HEK293 (cell line): ENCODE data around the gene CRIP1.

Experiments
- KLF10 ChIP-seq: fragments of 450-650 bp; IDR thresholded peaks from 2 replicates; pipeline ENCODE4 v1.5.1; 2018; ENCODE audit warnings: missing biosample characterization, mild to moderate bottlenecking, missing genetic modification characterization
- KLF9 ChIP-seq: fragments of 450-650 bp; formaldehyde crosslinking; IDR thresholded peaks from 2 replicates; pipeline ENCODE4 v1.5.1; 2016; ENCODE audit warnings: missing biosample characterization, missing genetic modification characterization, low read depth
- PRDM1 ChIP-seq: fragments of 450-650 bp; formaldehyde crosslinking; IDR thresholded peaks from 2 replicates; pipeline ENCODE4; 2016; ENCODE audit warnings: missing biosample characterization, missing genetic modification characterization
- SALL2 ChIP-seq: fragments of 450-650 bp; formaldehyde crosslinking; IDR thresholded peaks from 2 replicates; pipeline ENCODE4 v1.5.0; 2017; ENCODE audit warnings: missing biosample characterization, mild to moderate bottlenecking, missing genetic modification characterization, borderline replicate concordance
- ZFP37 ChIP-seq: fragments of 450-650 bp; formaldehyde crosslinking; IDR thresholded peaks from 2 replicates; pipeline ENCODE4 v1.5.1; 2016; ENCODE audit warnings: missing biosample characterization, missing genetic modification characterization
- ZFP69B ChIP-seq: fragments of 450-650 bp; formaldehyde crosslinking; IDR thresholded peaks from 2 replicates; pipeline ENCODE4 v1.5.1; 2016; ENCODE audit warnings: missing biosample characterization, missing genetic modification characterization
- ZNF121 ChIP-seq: fragments of 450-650 bp; formaldehyde crosslinking; IDR thresholded peaks from 2 replicates; pipeline ENCODE4 v1.5.1; 2016; ENCODE audit warnings: missing biosample characterization, missing genetic modification characterization
- ZNF133 ChIP-seq: fragments of 450-650 bp; formaldehyde crosslinking; IDR thresholded peaks from 2 replicates; pipeline ENCODE4 v1.5.1; 2016; ENCODE audit warnings: missing biosample characterization, missing genetic modification characterization
- ZNF202 ChIP-seq: fragments of 450-650 bp; formaldehyde crosslinking; IDR thresholded peaks from 2 replicates; pipeline ENCODE4 v1.5.1; 2016; ENCODE audit warnings: missing biosample characterization, missing genetic modification characterization, borderline replicate concordance
- ZNF214 ChIP-seq: fragments of 450-650 bp; formaldehyde crosslinking; IDR thresholded peaks from 2 replicates; pipeline ENCODE4 v1.5.1; 2017; ENCODE audit warnings: missing biosample characterization, mild to moderate bottlenecking, missing genetic modification characterization, borderline replicate concordance
- ZNF292 ChIP-seq: fragments of 450-650 bp; formaldehyde crosslinking; IDR thresholded peaks from 2 replicates; pipeline ENCODE4 v1.5.1; 2016; ENCODE audit warnings: low read depth, missing biosample characterization, missing genetic modification characterization, borderline replicate concordance
- ZNF341 ChIP-seq: fragments of 450-650 bp; formaldehyde crosslinking; IDR thresholded peaks from 2 replicates; pipeline ENCODE4; 2016; ENCODE audit warnings: low read depth, missing biosample characterization, missing genetic modification characterization
- ZNF394 ChIP-seq: fragments of 450-650 bp; formaldehyde crosslinking; IDR thresholded peaks from 2 replicates; pipeline ENCODE4 v1.5.1; 2016; ENCODE audit warnings: missing biosample characterization, missing genetic modification characterization, mild to moderate bottlenecking, moderate library complexity, borderline replicate concordance
- ZNF473 ChIP-seq: fragments of 450-650 bp; formaldehyde crosslinking; IDR thresholded peaks from 2 replicates; pipeline ENCODE4 v1.5.1; 2017; ENCODE audit warnings: missing biosample characterization, missing genetic modification characterization
- ZNF626 ChIP-seq: fragments of 450-650 bp; sonication (Bioruptor Pico); formaldehyde crosslinking; IDR thresholded peaks from 2 replicates; pipeline ENCODE4 v1.5.1; 2018; ENCODE audit warnings: missing biosample characterization, missing genetic modification characterization, inconsistent platforms
- ZNF76 ChIP-seq: fragments of 450-650 bp; formaldehyde crosslinking; IDR thresholded peaks from 2 replicates; pipeline ENCODE4; 2016; ENCODE audit warnings: low read depth, missing biosample characterization, missing genetic modification characterization, borderline replicate concordance
- ZNF830 ChIP-seq: fragments of 450-650 bp; IDR thresholded peaks from 2 replicates; pipeline ENCODE4 v1.5.0; 2018; ENCODE audit warnings: missing biosample characterization, missing genetic modification characterization, low read depth, mild to moderate bottlenecking, moderate library complexity
- ZXDB ChIP-seq: fragments of 450-650 bp; formaldehyde crosslinking; IDR thresholded peaks from 2 replicates; pipeline ENCODE4 v1.5.1; 2016; ENCODE audit warnings: missing biosample characterization, missing genetic modification characterization
- TF ChIP-seq, protein P1 (sequence below): fragments of 450-650 bp; formaldehyde crosslinking; IDR thresholded peaks from 2 replicates; pipeline ENCODE4 v1.5.1; 2016; ENCODE audit warnings: missing biosample characterization, missing genetic modification characterization
- TF ChIP-seq, protein P2 (sequence below): fragments of 450-650 bp; formaldehyde crosslinking; IDR thresholded peaks from 2 replicates; pipeline ENCODE4 v1.5.1; 2016; ENCODE audit warnings: missing biosample characterization, missing genetic modification characterization
- TF ChIP-seq, protein P3 (sequence below): fragments of 450-650 bp; formaldehyde crosslinking; IDR thresholded peaks from 2 replicates; pipeline ENCODE4 v1.5.1; 2017; ENCODE audit warnings: missing biosample characterization, mild to moderate bottlenecking, missing genetic modification characterization, moderate library complexity
- TF ChIP-seq, protein P4 (sequence below): fragments of 450-650 bp; formaldehyde crosslinking; IDR thresholded peaks from 2 replicates; pipeline ENCODE4 v1.5.1; 2016; ENCODE audit warnings: missing biosample characterization, missing genetic modification characterization, low read depth
- TF ChIP-seq, protein P5 (sequence below): fragments of 450-650 bp; formaldehyde crosslinking; IDR thresholded peaks from 2 replicates; pipeline ENCODE4 v1.5.1; 2017; ENCODE audit warnings: missing biosample characterization, missing genetic modification characterization
- TF ChIP-seq, protein P6 (sequence below): fragments of 450-650 bp; formaldehyde crosslinking; IDR thresholded peaks from 2 replicates; pipeline ENCODE4 v1.5.1; 2016; ENCODE audit warnings: missing biosample characterization, missing genetic modification characterization
- TF ChIP-seq, protein P7 (sequence below): fragments of 450-650 bp; formaldehyde crosslinking; IDR thresholded peaks from 2 replicates; pipeline ENCODE4 v1.5.1; 2016; ENCODE audit warnings: missing biosample characterization, missing genetic modification characterization
- TF ChIP-seq, protein P8 (sequence below): fragments of 450-650 bp; formaldehyde crosslinking; optimal IDR thresholded peaks from 2 replicates; pipeline ENCODE3; 2016; ENCODE audit warnings: missing biosample characterization, mild to moderate bottlenecking, missing genetic modification characterization

CRIP1 gene

DNA sequence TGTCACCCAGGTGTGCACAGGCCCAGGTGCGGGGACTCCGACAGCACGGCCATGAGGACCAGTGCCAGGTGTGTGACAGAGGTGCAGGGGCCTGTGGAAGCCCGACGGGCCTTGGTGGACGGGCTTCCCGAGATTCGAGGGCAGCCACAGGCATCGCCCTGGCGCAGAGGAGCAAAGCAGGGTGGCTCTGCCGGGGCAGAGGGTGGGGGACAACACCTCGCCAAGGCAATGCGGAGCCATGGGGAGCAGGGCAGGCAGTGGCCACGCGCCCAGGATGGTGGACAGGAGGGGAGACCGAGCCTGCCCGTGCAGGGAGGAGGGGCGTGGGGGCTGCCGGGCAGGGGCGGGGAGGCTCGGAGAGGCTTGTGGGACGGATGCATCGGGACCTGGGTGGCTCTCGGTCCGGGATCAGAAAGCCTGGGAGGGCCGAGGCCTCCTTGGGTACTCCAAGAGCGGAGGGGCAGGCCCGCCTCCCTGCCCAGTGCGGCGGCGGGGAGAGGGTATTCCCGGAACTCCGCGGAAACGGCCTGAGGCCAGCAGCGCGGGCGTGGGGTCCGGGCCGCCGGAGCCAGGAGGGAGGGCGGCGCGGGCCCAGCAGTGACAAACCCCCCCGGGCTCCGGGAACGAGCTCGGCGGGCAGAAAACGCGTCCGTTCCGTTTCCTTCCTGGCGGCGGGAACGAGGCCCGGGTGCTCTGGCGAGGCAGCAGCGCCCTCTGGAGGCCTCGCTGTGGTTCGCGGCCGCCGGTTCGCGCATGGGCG, 41.3 kb downstream of the CRIP1 start (continued):
- TF ChIP-seq ZNF830: no peak
- no peak for TF ChIP-seq ZNF394 (tag by site-specific recombination)
- TF ChIP-seq, protein P1, sequence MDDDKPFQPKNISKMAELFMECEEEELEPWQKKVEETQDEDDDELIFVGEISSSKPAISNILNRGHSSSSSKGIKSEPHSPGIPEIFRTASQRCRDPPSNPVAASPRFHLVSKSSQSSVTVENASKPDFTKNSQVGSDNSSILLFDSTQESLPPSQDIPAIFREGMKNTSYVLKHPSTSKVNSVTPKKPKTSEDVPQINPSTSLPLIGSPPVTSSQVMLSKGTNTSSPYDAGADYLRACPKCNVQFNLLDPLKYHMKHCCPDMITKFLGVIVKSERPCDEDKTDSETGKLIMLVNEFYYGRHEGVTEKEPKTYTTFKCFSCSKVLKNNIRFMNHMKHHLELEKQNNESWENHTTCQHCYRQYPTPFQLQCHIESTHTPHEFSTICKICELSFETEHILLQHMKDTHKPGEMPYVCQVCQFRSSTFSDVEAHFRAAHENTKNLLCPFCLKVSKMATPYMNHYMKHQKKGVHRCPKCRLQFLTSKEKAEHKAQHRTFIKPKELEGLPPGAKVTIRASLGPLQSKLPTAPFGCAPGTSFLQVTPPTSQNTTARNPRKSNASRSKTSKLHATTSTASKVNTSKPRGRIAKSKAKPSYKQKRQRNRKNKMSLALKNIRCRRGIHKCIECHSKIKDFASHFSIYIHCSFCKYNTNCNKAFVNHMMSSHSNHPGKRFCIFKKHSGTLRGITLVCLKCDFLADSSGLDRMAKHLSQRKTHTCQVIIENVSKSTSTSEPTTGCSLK (tag by site-specific recombination): no peak
- peak; percentile 48; the same call in 1 of the 2 replicates for TF ChIP-seq KLF10 (tag by site-specific recombination)
- no peak for TF ChIP-seq ZNF626 (tag by site-specific recombination)
- TF ChIP-seq ZNF76 (tag by site-specific recombination): peak; percentile 92
- TF ChIP-seq ZFP69B (tag by site-specific recombination): peak; percentile 70; the same call in 1 of the 2 replicates
- TF ChIP-seq, protein P2, sequence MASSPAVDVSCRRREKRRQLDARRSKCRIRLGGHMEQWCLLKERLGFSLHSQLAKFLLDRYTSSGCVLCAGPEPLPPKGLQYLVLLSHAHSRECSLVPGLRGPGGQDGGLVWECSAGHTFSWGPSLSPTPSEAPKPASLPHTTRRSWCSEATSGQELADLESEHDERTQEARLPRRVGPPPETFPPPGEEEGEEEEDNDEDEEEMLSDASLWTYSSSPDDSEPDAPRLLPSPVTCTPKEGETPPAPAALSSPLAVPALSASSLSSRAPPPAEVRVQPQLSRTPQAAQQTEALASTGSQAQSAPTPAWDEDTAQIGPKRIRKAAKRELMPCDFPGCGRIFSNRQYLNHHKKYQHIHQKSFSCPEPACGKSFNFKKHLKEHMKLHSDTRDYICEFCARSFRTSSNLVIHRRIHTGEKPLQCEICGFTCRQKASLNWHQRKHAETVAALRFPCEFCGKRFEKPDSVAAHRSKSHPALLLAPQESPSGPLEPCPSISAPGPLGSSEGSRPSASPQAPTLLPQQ (tag by site-specific recombination): peak; percentile 72; the same call in 1 of the 2 replicates
- no peak for TF ChIP-seq ZNF214
- no peak for TF ChIP-seq SALL2 (tag by site-specific recombination)
- peak; percentile 64; the same call in 1 of the 2 replicates for TF ChIP-seq ZXDB (tag by site-specific recombination)
- no peak for TF ChIP-seq ZNF473
- TF ChIP-seq ZNF341: peak; percentile 84
- no peak for TF ChIP-seq PRDM1 (tag by site-specific recombination)
- TF ChIP-seq ZNF202 (tag by site-specific recombination): no peak
- TF ChIP-seq, protein P3, sequence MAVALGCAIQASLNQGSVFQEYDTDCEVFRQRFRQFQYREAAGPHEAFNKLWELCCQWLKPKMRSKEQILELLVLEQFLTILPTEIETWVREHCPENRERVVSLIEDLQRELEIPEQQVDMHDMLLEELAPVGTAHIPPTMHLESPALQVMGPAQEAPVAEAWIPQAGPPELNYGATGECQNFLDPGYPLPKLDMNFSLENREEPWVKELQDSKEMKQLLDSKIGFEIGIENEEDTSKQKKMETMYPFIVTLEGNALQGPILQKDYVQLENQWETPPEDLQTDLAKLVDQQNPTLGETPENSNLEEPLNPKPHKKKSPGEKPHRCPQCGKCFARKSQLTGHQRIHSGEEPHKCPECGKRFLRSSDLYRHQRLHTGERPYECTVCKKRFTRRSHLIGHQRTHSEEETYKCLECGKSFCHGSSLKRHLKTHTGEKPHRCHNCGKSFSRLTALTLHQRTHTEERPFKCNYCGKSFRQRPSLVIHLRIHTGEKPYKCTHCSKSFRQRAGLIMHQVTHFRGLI: no peak
- TF ChIP-seq KLF9 (tag by site-specific recombination): no peak; the same call in none of the 2 replicates
- TF ChIP-seq, protein P4, sequence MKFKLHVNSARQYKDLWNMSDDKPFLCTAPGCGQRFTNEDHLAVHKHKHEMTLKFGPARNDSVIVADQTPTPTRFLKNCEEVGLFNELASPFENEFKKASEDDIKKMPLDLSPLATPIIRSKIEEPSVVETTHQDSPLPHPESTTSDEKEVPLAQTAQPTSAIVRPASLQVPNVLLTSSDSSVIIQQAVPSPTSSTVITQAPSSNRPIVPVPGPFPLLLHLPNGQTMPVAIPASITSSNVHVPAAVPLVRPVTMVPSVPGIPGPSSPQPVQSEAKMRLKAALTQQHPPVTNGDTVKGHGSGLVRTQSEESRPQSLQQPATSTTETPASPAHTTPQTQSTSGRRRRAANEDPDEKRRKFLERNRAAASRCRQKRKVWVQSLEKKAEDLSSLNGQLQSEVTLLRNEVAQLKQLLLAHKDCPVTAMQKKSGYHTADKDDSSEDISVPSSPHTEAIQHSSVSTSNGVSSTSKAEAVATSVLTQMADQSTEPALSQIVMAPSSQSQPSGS (tag by site-specific recombination): no peak
- TF ChIP-seq ZNF121: 0 out of 2 replicates have a peak, but pooled peaks have one; percentile 8
- TF ChIP-seq, protein P5, sequence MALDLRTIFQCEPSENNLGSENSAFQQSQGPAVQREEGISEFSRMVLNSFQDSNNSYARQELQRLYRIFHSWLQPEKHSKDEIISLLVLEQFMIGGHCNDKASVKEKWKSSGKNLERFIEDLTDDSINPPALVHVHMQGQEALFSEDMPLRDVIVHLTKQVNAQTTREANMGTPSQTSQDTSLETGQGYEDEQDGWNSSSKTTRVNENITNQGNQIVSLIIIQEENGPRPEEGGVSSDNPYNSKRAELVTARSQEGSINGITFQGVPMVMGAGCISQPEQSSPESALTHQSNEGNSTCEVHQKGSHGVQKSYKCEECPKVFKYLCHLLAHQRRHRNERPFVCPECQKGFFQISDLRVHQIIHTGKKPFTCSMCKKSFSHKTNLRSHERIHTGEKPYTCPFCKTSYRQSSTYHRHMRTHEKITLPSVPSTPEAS: no peak
- TF ChIP-seq, protein P6, sequence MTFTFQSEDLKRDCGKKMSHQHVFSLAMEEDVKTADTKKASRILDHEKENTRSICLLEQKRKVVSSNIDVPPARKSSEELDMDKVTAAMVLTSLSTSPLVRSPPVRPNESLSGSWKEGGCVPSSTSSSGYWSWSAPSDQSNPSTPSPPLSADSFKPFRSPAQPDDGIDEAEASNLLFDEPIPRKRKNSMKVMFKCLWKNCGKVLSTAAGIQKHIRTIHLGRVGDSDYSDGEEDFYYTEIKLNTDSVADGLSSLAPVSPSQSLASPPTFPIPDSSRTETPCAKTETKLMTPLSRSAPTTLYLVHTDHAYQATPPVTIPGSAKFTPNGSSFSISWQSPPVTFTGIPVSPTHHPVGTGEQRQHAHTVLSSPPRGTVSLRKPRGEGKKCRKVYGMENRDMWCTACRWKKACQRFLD (tag by site-specific recombination): no peak
- TF ChIP-seq, protein P7, sequence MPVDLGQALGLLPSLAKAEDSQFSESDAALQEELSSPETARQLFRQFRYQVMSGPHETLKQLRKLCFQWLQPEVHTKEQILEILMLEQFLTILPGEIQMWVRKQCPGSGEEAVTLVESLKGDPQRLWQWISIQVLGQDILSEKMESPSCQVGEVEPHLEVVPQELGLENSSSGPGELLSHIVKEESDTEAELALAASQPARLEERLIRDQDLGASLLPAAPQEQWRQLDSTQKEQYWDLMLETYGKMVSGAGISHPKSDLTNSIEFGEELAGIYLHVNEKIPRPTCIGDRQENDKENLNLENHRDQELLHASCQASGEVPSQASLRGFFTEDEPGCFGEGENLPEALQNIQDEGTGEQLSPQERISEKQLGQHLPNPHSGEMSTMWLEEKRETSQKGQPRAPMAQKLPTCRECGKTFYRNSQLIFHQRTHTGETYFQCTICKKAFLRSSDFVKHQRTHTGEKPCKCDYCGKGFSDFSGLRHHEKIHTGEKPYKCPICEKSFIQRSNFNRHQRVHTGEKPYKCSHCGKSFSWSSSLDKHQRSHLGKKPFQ (tag by site-specific recombination): no peak
- TF ChIP-seq, protein P8, sequence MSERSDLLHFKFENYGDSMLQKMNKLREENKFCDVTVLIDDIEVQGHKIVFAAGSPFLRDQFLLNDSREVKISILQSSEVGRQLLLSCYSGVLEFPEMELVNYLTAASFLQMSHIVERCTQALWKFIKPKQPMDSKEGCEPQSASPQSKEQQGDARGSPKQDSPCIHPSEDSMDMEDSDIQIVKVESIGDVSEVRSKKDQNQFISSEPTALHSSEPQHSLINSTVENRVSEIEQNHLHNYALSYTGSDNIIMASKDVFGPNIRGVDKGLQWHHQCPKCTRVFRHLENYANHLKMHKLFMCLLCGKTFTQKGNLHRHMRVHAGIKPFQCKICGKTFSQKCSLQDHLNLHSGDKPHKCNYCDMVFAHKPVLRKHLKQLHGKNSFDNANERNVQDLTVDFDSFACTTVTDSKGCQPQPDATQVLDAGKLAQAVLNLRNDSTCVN (tag by site-specific recombination): peak; percentile 98
- TF ChIP-seq ZNF292 (tag by site-specific recombination): no peak
- peak; percentile 43; the same call in 1 of the 2 replicates for TF ChIP-seq ZFP37
- TF ChIP-seq ZNF133 (tag by site-specific recombination): no peak
